EH (cell line): ENCODE results near the gene PRAMEF9.
"Not testable (repeated sequence)": the region's sequence is repeated elsewhere in the genome, so short reads cannot be mapped to it uniquely, and the experiment has no call there.

Experiments
- DNase-seq: peaks from one replicate; pipeline ENCODE4 v3.0.0-alpha.2; 2015; ENCODE audit warnings: low read depth

The PRAMEF9 gene

GRCh38 chr1:13171548-13171947 lies at the start of gene PRAMEF9:
PRAMEF9 (plus strand) TSS chr1:13171848; CDS start chr1:13175281, 3,433 bp downstream.
- DNase-seq = not testable (repeated sequence)

GRCh38 chr1:13155909-13156308 lies 15.7 kb upstream of the PRAMEF9 start, which contains the start of gene PRAMEF26:
PRAMEF26 (minus strand) TSS chr1:13156009; CDS start chr1:13153095, 2,914 bp downstream.
- not testable (repeated sequence) for DNase-seq

GRCh38 chr1:13165531-13165930 lies 6.1 kb upstream of the PRAMEF9 start, which contains the start of gene HNRNPCL4:
HNRNPCL4 (minus strand) TSS chr1:13165631; CDS start chr1:13165467, 164 bp downstream.
- DNase-seq = not testable (repeated sequence)

- not testable (repeated sequence) for DNase-seq
Observed at GRCh38 chr1:13201309-13201708, 29.7 kb downstream of the PRAMEF9 start, which contains the start of gene PRAMEF13. PRAMEF13 (minus strand) TSS chr1:13201409; CDS start chr1:13199589, 1,820 bp downstream.

GRCh38 chr1:13208712-13209111 lies 37.1 kb downstream of the PRAMEF9 start:
- not testable (repeated sequence) for DNase-seq

GRCh38 chr1:13216619-13217018 lies 45.0 kb downstream of the PRAMEF9 start:
- not testable (repeated sequence) for DNase-seq

- DNase-seq = not testable (repeated sequence)
Observed at GRCh38 chr1:13219203-13219602, 47.6 kb downstream of the PRAMEF9 start.

- DNase-seq = not testable (repeated sequence)
Observed at GRCh38 chr1:13222788-13223187, 51.1 kb downstream of the PRAMEF9 start.

GRCh38 chr1:13224480-13225060 lies 52.9 kb downstream of the PRAMEF9 start:
- DNase-seq = no peak

- DNase-seq = not testable (repeated sequence)
Observed at GRCh38 chr1:13225675-13226204, 54.1 kb downstream of the PRAMEF9 start, which contains the start of gene PRAMEF18. PRAMEF18 (minus strand) TSS chr1:13226154; CDS start chr1:13226106, 48 bp downstream.

- not testable (repeated sequence) for DNase-seq
Observed at GRCh38 chr1:13227271-13228055, 55.8 kb downstream of the PRAMEF9 start.

- no peak for DNase-seq
Observed at GRCh38 chr1:13228343-13228781, 56.7 kb downstream of the PRAMEF9 start.
